PFSK-1 (cell line): ENCODE measurements around the gene BCAS4.

Experiments
- FOXP2 ChIP-seq: optimal IDR thresholded peaks from 2 replicates; pipeline ENCODE3; 2011; ENCODE audit warnings: borderline replicate concordance, control low read depth, inconsistent platforms; ENCODE audit not compliant: insufficient read depth; ENCODE audit errors: extremely low read length, extremely low read depth
- POLR2AphosphoS5 ChIP-seq: IDR thresholded peaks from 2 replicates; pipeline ENCODE4 v1.6.1; 2012; ENCODE audit warnings: low read depth, mild to moderate bottlenecking, control low read depth, low read length, moderate library complexity
- REST ChIP-seq, 2 experiments: IDR thresholded peaks; 2 replicates each; pipeline versions ENCODE4 v1.6.1 to v1.8.0; 2011 to 2012; ENCODE audit warnings: low read depth in 2 of 2, low read length in 2 of 2, control low read depth in 1 of 2, inconsistent platforms in 1 of 2, mild to moderate bottlenecking in 1 of 2, moderate library complexity in 1 of 2; ENCODE audit not compliant: insufficient read depth in 1 of 2
- SIN3A ChIP-seq: IDR thresholded peaks from 2 replicates; pipeline ENCODE4 v1.6.1; 2012; ENCODE audit warnings: mild to moderate bottlenecking, low read length, moderate library complexity, borderline replicate concordance; ENCODE audit not compliant: insufficient read depth
- TAF1 ChIP-seq: IDR thresholded peaks from 2 replicates; pipeline ENCODE4 v1.6.1; 2012; ENCODE audit warnings: low read length, control low read depth, borderline replicate concordance; ENCODE audit not compliant: insufficient read depth

BCAS4 gene

GRCh38 chr20:50885781-50886180, 90.9 kb downstream of the BCAS4 start:
- TF ChIP-seq FOXP2, result no peak
- no peak for TF ChIP-seq POLR2AphosphoS5

- TF ChIP-seq SIN3A (no peak), FOXP2 (no peak), POLR2AphosphoS5 (no peak), REST (IDR thresholded peaks at IDR 0.05; ENCODE audit: insufficient read depth in 1 of 2, low read depth in 2 of 2, low read length in 2 of 2) (no peak), TAF1 (no peak)
These were observed 91.4 kb downstream of the BCAS4 start for GRCh38 chr20:50886184-50886790.

GRCh38 chr20:50887576-50887975, 92.7 kb downstream of the BCAS4 start:
- TF ChIP-seq FOXP2, result no peak
- TF ChIP-seq SIN3A, result no peak
- no peak for TF ChIP-seq REST (IDR thresholded peaks at IDR 0.05; ENCODE audit: insufficient read depth in 1 of 2, low read depth in 2 of 2, low read length in 2 of 2)
- no peak for TF ChIP-seq POLR2AphosphoS5
- TF ChIP-seq TAF1, result no peak

GRCh38 chr20:50891138-50891537, 96.3 kb downstream of the BCAS4 start:
- TF ChIP-seq FOXP2 (no peak), POLR2AphosphoS5 (0 out of 2 replicates have a peak, but pooled peaks have one; percentile 13)

- TF ChIP-seq TAF1, result no peak
- TF ChIP-seq FOXP2, result no peak
- TF ChIP-seq POLR2AphosphoS5, result no peak
- TF ChIP-seq REST (IDR thresholded peaks at IDR 0.05; ENCODE audit: insufficient read depth in 1 of 2, low read depth in 2 of 2, low read length in 2 of 2), result no peak
- no peak for TF ChIP-seq SIN3A
These were observed 97.5 kb downstream of the BCAS4 start for GRCh38 chr20:50892394-50892793.

GRCh38 chr20:50893620-50894019, 98.8 kb downstream of the BCAS4 start:
- TF ChIP-seq SIN3A (no peak), POLR2AphosphoS5 (no peak), TAF1 (no peak), REST (IDR thresholded peaks at IDR 0.05; ENCODE audit: insufficient read depth in 1 of 2, low read depth in 2 of 2, low read length in 2 of 2) (no peak), FOXP2 (no peak)
